HCT116 (cell line): ENCODE measurements around the gene HIGD1A. TPM values are rescaled to one million over a fixed set of nuclear protein-coding genes. Genes with fewer than 3 reads are reported as not detected.

Source experiments
- ATAC-seq: fragments of 200-7000 bp; cut with Tn5 transposase; 2 replicates; pipeline ENCODE4 v1.9.1; 2020; ENCODE audit warnings: mild to moderate bottlenecking, moderate library complexity
- BruUV-seq: library from RNA; stranded (reverse); fragments of 400-500 nt; replicated peaks from 2 replicates; lab custom pipeline; 2021; lab: Mats Ljungman, UMichigan
- CTCF ChIA-PET: fragments of 300-600 bp; sonication (Branson Sonifier 250); formaldehyde crosslinking; loops from one replicate; lab custom pipeline; 2021; ENCODE audit warnings: antibody characterized with exemption; lab: Charles Lee
- POLR2A ChIA-PET: fragments of 300-600, 350-600 bp; sonication (Branson Sonifier 250); formaldehyde crosslinking; loops from one replicate; lab custom pipeline; 2021; ENCODE audit warnings: antibody characterized with exemption; lab: Charles Lee
- RAD21 ChIA-PET, 2 experiments: fragments of 300-600 bp; sonication (Branson Sonifier 250); formaldehyde crosslinking; loops; one replicate each; lab custom pipeline; 2023; ENCODE audit warnings: low total read pairs in 2 of 2; ENCODE audit not compliant: uncharacterized antibody in 2 of 2, unreplicated experiment in 2 of 2, low non-redundant PET in 1 of 2; lab: Charles Lee
- DNase-seq: peaks from one replicate; pipeline ENCODE4 v3.0.0-alpha.2; 2010; ENCODE audit warnings: low read depth, low spot score
- H2AFZ ChIP-seq: fragments of 200-600 bp; shearing (Covaris generic), sonication (generic); 2 replicates; pipeline ENCODE4 v1.6.1; 2017; ENCODE audit warnings: low read depth, mixed run types, mixed read lengths, antibody characterized with exemption, low read length; ENCODE audit not compliant: poor library complexity, severe bottlenecking
- H3K27ac ChIP-seq: 2 replicates; pipeline ENCODE4 v1.5.1; 2012; ENCODE audit warnings: low read depth, low read length
- H3K27me3 ChIP-seq: fragments of 200-600 bp; sonication (generic); 2 replicates; pipeline ENCODE4 v1.6.1; 2016; ENCODE audit warnings: mixed run types, low read length, mixed read lengths; ENCODE audit not compliant: insufficient read depth
- H3K36me3 ChIP-seq, 2 experiments: fragments of 200-500 bp in 1 of 2; fragments of 200-600 bp in 1 of 2; sonication (Bioruptor generic) in 1 of 2; sonication (generic) in 1 of 2; 2 replicates each; pipeline versions ENCODE4 v1.5.1 to v1.6.1; 2014 to 2016; ENCODE audit warnings: low read length in 2 of 2, inconsistent platforms in 1 of 2, mixed read lengths in 1 of 2, mixed run types in 1 of 2; ENCODE audit not compliant: insufficient read depth in 2 of 2, control insufficient read depth in 1 of 2
- H3K4me1 ChIP-seq, 2 experiments: fragments of 200-600 bp in 1 of 2; sonication (generic) in 1 of 2; 2 replicates each; pipeline versions ENCODE4 v1.5.1 to v1.6.1; 2012 to 2017; ENCODE audit warnings: low read length in 2 of 2, inconsistent platforms in 1 of 2, mild to moderate bottlenecking in 1 of 2, mixed read lengths in 1 of 2, mixed run types in 1 of 2, moderate library complexity in 1 of 2; ENCODE audit not compliant: insufficient read depth in 2 of 2, control insufficient read depth in 1 of 2
- H3K4me2 ChIP-seq: fragments of 200-600 bp; sonication (generic); 2 replicates; pipeline ENCODE4 v1.6.1; 2017; ENCODE audit warnings: mixed run types, low read length, mixed read lengths
- H3K4me3 ChIP-seq, 2 experiments: fragments of 200-600 bp in 1 of 2; sonication (generic) in 1 of 2; replicated peaks in 1 of 2; 2 replicates each; pipeline ENCODE4 v1.5.1; 2011 to 2016; ENCODE audit warnings: low read length in 2 of 2, control low read depth in 1 of 2, low read depth in 1 of 2, mild to moderate bottlenecking in 1 of 2, mixed read lengths in 1 of 2, mixed run types in 1 of 2
- H3K79me2 ChIP-seq: fragments of 200-600 bp; sonication (generic); 2 replicates; pipeline ENCODE4 v1.6.1; 2017; ENCODE audit warnings: mild to moderate bottlenecking, mixed run types, low read length, moderate library complexity, mixed read lengths; ENCODE audit not compliant: insufficient read depth
- H3K9ac ChIP-seq: fragments of 200-600 bp; sonication (generic); 2 replicates; pipeline ENCODE4 v1.6.1; 2016; ENCODE audit warnings: low read length, mixed read lengths
- H3K9me2 ChIP-seq: fragments of 200-600 bp; sonication (generic), shearing (Covaris generic); 2 replicates; pipeline ENCODE4 v1.6.1; 2017; ENCODE audit warnings: mixed run types, mild to moderate bottlenecking, moderate library complexity; ENCODE audit not compliant: insufficient read depth
- H3K9me3 ChIP-seq, 2 experiments: fragments of 200-500 bp in 1 of 2; fragments of 200-600 bp in 1 of 2; sonication (Bioruptor generic) in 1 of 2; sonication (generic) in 1 of 2; 2 replicates each; pipeline ENCODE4 v1.6.1; 2014 to 2017; ENCODE audit warnings: low read length in 2 of 2, mixed read lengths in 2 of 2, inconsistent platforms in 1 of 2, low read depth in 1 of 2, mild to moderate bottlenecking in 1 of 2, mixed run types in 1 of 2, moderate library complexity in 1 of 2; ENCODE audit not compliant: control insufficient read depth in 1 of 2, insufficient read depth in 1 of 2
- H4K20me1 ChIP-seq: fragments of 200-600 bp; sonication (generic), shearing (Covaris generic); 2 replicates; pipeline ENCODE4 v1.6.1; 2017; ENCODE audit warnings: mixed run types, mild to moderate bottlenecking, moderate library complexity; ENCODE audit not compliant: insufficient read depth
- CBX3 ChIP-seq: IDR thresholded peaks from 2 replicates; pipeline ENCODE4 v1.6.1; 2012; ENCODE audit warnings: low read depth
- EGR1 ChIP-seq: IDR thresholded peaks from 2 replicates; pipeline ENCODE4 v1.6.1; 2012; ENCODE audit warnings: low read depth
- ELF1 ChIP-seq: IDR thresholded peaks from 2 replicates; pipeline ENCODE4 v1.6.1; 2012; ENCODE audit warnings: low read depth, borderline replicate concordance
- EZH2 ChIP-seq: fragments of 200-600 bp; sonication (generic); IDR thresholded peaks from 2 replicates; pipeline ENCODE4 v1.6.1; 2017; ENCODE audit warnings: antibody characterized with exemption, mixed run types
- EZH2phosphoT487 ChIP-seq: fragments of 200-600 bp; IDR thresholded peaks from 2 replicates; pipeline ENCODE4 v1.6.1; 2018; ENCODE audit warnings: antibody characterized with exemption, borderline replicate concordance
- FOSL1 ChIP-seq: IDR thresholded peaks from 2 replicates; pipeline ENCODE4 v1.6.1; 2012; ENCODE audit warnings: low read depth
- JUND ChIP-seq: IDR thresholded peaks from 2 replicates; pipeline ENCODE4 v1.6.1; 2012
- POLR2A ChIP-seq: IDR thresholded peaks from 2 replicates; pipeline ENCODE4 v1.7.0; 2011; ENCODE audit warnings: borderline replicate concordance; ENCODE audit not compliant: insufficient read depth, insufficient read length; ENCODE audit errors: extremely low read depth
- POLR2AphosphoS5 ChIP-seq: IDR thresholded peaks from 2 replicates; pipeline ENCODE4 v1.6.1; 2011; ENCODE audit warnings: mild to moderate bottlenecking, low read depth, low read length, moderate library complexity
- RAD21 ChIP-seq: IDR thresholded peaks from 2 replicates; pipeline ENCODE4 v1.6.1; 2012; ENCODE audit warnings: low read depth, mild to moderate bottlenecking
- REST ChIP-seq: IDR thresholded peaks from 2 replicates; pipeline ENCODE4 v1.6.1; 2012; ENCODE audit warnings: low read depth
- SIN3A ChIP-seq: IDR thresholded peaks from 2 replicates; pipeline ENCODE4 v1.6.1; 2012; ENCODE audit warnings: low read depth
- SP1 ChIP-seq: IDR thresholded peaks from 2 replicates; pipeline ENCODE4 v1.6.1; 2012; ENCODE audit warnings: low read depth
- SRF ChIP-seq: IDR thresholded peaks from 2 replicates; pipeline ENCODE4 v1.6.1; 2012; ENCODE audit warnings: low read depth
- TCF7L2 ChIP-seq: IDR thresholded peaks from 2 replicates; pipeline ENCODE4 v1.7.0; 2011; ENCODE audit warnings: borderline replicate concordance, inconsistent platforms; ENCODE audit not compliant: insufficient read depth, insufficient read length; ENCODE audit errors: extremely low read depth
- ZBTB33 ChIP-seq: IDR thresholded peaks from 2 replicates; pipeline ENCODE4 v1.6.1; 2011; ENCODE audit warnings: mild to moderate bottlenecking, low read length, moderate library complexity; ENCODE audit not compliant: insufficient replicate concordance; ENCODE audit errors: extremely low read depth
- ZNF274 ChIP-seq: fragments of 200-500 bp; sonication (Bioruptor generic); IDR thresholded peaks from 2 replicates; pipeline ENCODE4 v1.6.1; 2014; ENCODE audit warnings: mild to moderate bottlenecking, low read depth, low read length, inconsistent platforms
- intact Hi-C: fragments of 100-400 bp; cut with micrococcal nuclease; formaldehyde crosslinking; loops from 2 replicates; pipeline ENCODE4 v1.10.0; 2022
- total RNA-seq: library from RNA; stranded (reverse); gene quantifications from one replicate; pipeline ENCODE4 v1.2.1, GENCODE V29; 2021; ENCODE audit not compliant: unreplicated experiment
- TF ChIP-seq, protein P1 (sequence below), 3 experiments: fragments of 200-600 bp in 1 of 3; sonication (generic) in 1 of 3; IDR thresholded peaks in 2 of 3; conservative IDR thresholded peaks in 1 of 3; 2 replicates each; pipeline ENCODE4 v1.5.1; 2012 to 2017; ENCODE audit warnings: low read depth in 2 of 3, low read length in 2 of 3, antibody characterized with exemption in 1 of 3, borderline replicate concordance in 1 of 3, control low read depth in 1 of 3, mild to moderate bottlenecking in 1 of 3, mixed read lengths in 1 of 3, mixed run types in 1 of 3, moderate library complexity in 1 of 3; ENCODE audit not compliant: insufficient read depth in 1 of 3

HIGD1A gene
- total RNA-seq, 1 experiment from 2014 or later, result 71.2 TPM

DNA sequence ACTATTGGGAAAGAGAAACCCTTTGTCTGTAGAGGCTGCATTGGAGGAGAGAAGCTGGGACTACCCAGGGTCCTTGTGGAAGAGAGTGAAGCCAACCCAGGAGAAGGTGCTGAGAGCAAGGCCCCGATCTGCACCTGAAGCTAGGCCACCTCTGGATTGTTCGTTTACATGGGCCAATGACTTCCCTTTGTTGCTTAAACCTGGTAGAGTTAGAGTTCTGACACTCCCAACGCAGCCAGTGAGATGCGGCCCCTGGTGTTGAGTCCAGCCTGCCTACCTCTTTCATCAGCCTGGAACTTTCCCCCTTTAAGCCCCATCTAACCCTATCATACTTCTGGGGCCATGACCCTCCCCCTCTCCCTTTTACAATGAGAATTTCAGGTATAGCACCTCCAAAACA, 62.0 kb downstream of the HIGD1A start:
- TF ChIP-seq, protein P1, sequence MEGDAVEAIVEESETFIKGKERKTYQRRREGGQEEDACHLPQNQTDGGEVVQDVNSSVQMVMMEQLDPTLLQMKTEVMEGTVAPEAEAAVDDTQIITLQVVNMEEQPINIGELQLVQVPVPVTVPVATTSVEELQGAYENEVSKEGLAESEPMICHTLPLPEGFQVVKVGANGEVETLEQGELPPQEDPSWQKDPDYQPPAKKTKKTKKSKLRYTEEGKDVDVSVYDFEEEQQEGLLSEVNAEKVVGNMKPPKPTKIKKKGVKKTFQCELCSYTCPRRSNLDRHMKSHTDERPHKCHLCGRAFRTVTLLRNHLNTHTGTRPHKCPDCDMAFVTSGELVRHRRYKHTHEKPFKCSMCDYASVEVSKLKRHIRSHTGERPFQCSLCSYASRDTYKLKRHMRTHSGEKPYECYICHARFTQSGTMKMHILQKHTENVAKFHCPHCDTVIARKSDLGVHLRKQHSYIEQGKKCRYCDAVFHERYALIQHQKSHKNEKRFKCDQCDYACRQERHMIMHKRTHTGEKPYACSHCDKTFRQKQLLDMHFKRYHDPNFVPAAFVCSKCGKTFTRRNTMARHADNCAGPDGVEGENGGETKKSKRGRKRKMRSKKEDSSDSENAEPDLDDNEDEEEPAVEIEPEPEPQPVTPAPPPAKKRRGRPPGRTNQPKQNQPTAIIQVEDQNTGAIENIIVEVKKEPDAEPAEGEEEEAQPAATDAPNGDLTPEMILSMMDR (IDR thresholded peaks at IDR 0.05 in 2 of 3, conservative IDR thresholded peaks at IDR 0.05 in 1 of 3; ENCODE audit: borderline replicate concordance in 1 of 3, insufficient read depth in 1 of 3, low read depth in 2 of 3, low read length in 2 of 3), result no peak
- TF ChIP-seq EZH2 (no peak), SRF (no peak), SP1 (no peak), ZBTB33 (no peak), REST (no peak), FOSL1 (no peak), EZH2phosphoT487 (no peak), ZNF274 (no peak), ELF1 (no peak), SIN3A (no peak), JUND (no peak), RAD21 (no peak), EGR1 (no peak), POLR2A (no peak), POLR2AphosphoS5 (no peak), TCF7L2 (no peak), CBX3 (no peak)
- H3K4me1 ChIP-seq, result peaks cover 0 to 22% of the 10 kb centered on the region in 2 experiments; a peak in 2 of 4 replicates
- H4K20me1 ChIP-seq, result no peaks in the 10 kb centered on the region
- no peak overlapping the region for H2AFZ ChIP-seq
- H3K9ac ChIP-seq, result no peak overlapping the region
- DNase-seq, result no peak
- no peak overlapping the region for H3K4me3 ChIP-seq
- H3K4me2 ChIP-seq, result no peak overlapping the region
- CTCF ChIA-PET, result no interaction called here
- H3K27me3 ChIP-seq, result no peaks in the 10 kb centered on the region
- intact Hi-C loops, result loop anchor here (5.0 kb wide), 1 partner anchor 90 kb away; the partner anchor contains the start of gene ZBTB47
- no peak for ATAC-seq
- no peak overlapping the region for H3K27ac ChIP-seq
- H3K79me2 ChIP-seq, result no peaks in the 10 kb centered on the region
- no peaks in the 10 kb centered on the region for H3K9me2 ChIP-seq
- POLR2A ChIA-PET, result no interaction called here
- H3K9me3 ChIP-seq, result no peaks in the 10 kb centered on the region
- RAD21 ChIA-PET, result no interaction called here
- H3K36me3 ChIP-seq, result no peaks in the 10 kb centered on the region
- BruUV-seq, result no TSS peak
